Small intestine (tissue), 7 donors: Measurements from ENCODE around the gene HIVEP2. TPM values are rescaled to one million over a fixed set of nuclear protein-coding genes. Genes with fewer than 3 reads are reported as not detected.

Experiments
- DNase-seq, 2 donors: peaks; one replicate each; pipeline versions ENCODE4 v3.0.0 to v3.0.0-alpha.2; 2013
- FAIRE-seq: peaks from 2 replicates; lab custom pipeline; 2012; peaks lifted over from hg19 to GRCh38; lab: Jason Lieb, UNC
- H3K27ac ChIP-seq, 3 donors: one replicate each; pipeline ENCODE4 v1.5.1; 2013; ENCODE audit warnings: low read length in 2 of 3, mild to moderate bottlenecking in 2 of 3, control low read depth in 1 of 3, inconsistent platforms in 1 of 3, low read depth in 1 of 3, moderate library complexity in 1 of 3
- H3K27me3 ChIP-seq, 3 donors: one replicate each; pipeline ENCODE4 v1.6.1; 2013; ENCODE audit warnings: low read length in 3 of 3, inconsistent platforms in 1 of 3; ENCODE audit not compliant: control insufficient read depth in 3 of 3, insufficient read depth in 3 of 3
- H3K36me3 ChIP-seq, 3 donors: one replicate each; pipeline ENCODE4 v1.6.1; 2013; ENCODE audit warnings: low read length in 3 of 3, inconsistent platforms in 1 of 3, low read depth in 1 of 3, mild to moderate bottlenecking in 1 of 3, moderate library complexity in 1 of 3; ENCODE audit not compliant: control insufficient read depth in 3 of 3, insufficient read depth in 2 of 3
- H3K4me1 ChIP-seq, 3 donors: one replicate each; pipeline ENCODE4 v1.6.1; 2013; ENCODE audit warnings: low read length in 2 of 3, inconsistent platforms in 1 of 3, low read depth in 1 of 3, mild to moderate bottlenecking in 1 of 3, moderate library complexity in 1 of 3; ENCODE audit not compliant: control insufficient read depth in 3 of 3, insufficient read depth in 2 of 3
- H3K4me3 ChIP-seq, 3 donors: one replicate each; pipeline ENCODE4 v1.5.1; 2013; ENCODE audit warnings: low read length in 3 of 3, control low read depth in 1 of 3, inconsistent platforms in 1 of 3, low read depth in 1 of 3, mild to moderate bottlenecking in 1 of 3, moderate library complexity in 1 of 3
- H3K9me3 ChIP-seq, 2 donors: one replicate each; pipeline ENCODE4 v1.6.1; 2013; ENCODE audit warnings: low read depth in 1 of 2, low read length in 1 of 2; ENCODE audit not compliant: control insufficient read depth in 2 of 2, insufficient read depth in 1 of 2
- WGBS, 3 donors: extraction: QIAGEN DNeasy Blood & Tissue Kit; methylation state at CpG; one replicate each; pipeline ENCODE4 v1.1.7; 2013; 5-methylcytosine and 5-hydroxymethylcytosine counted together
- polyA plus RNA-seq, 4 donors: library from polyadenylated mRNA; stranded (reverse) in 3 of 4; unstranded in 1 of 4; fragments of 200-250 nt in 3 of 4; fragments of 120-200 nt in 1 of 4; gene quantifications; one replicate each; pipeline versions ENCODE4 v1.2.1 to v1.2.3, GENCODE V29; 2013
- donor health status: healthy with polysubstance abuse.
- donor health status: control.
- donor health status: control.
- donor health status: Bipolar disorder and iron deficiency.
- donor health status: healthy.

HIVEP2 gene
- polyA plus RNA-seq, 4 donors, result 1.9 to 7.1 (median 3.1) TPM

DNA sequence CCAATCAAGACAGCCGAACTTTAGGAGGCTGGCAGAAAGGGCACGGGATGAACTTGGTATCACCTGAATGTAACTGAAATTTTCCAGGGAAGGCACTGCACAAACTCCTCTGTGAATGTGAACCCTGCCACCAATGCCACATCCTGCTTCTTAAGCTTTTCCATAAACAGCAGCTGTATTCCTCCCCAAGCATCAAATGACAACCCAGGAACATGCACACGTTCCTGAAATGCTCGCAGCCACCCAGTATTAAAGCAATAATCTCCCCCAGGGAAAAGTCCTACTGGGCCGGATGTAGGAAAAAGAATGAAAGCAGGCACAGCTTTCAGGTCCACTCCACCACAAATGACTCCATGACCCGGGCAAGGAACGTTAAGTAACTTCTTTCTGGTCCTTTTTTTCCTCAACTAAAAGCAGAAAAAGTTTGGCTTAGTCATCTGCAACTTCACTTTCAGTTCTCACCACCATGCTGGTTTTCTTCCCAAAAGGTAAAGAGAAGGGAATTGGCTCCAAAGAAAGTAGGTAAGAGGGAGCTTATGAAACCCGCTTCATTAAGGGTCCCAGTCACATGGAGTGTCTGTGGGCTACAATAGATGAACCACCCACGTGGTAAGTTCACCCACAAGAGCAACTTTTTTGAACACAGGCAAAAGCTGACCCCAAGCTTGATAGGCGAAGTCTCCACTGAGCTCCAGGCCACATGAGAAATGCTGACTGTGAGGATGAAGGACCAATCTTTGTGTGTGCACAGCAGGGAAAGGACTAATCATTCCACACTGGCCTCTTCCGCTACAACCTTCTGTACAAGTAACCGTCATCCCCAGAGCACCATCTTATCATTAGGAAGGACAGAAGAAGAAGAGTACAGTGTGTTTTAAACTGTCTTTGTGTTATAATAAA, 90.1 kb downstream of the HIVEP2 start:
- H3K4me3 ChIP-seq, result no peak overlapping the region
- 79 to 82% (median 82%) methylated on average over 12 of the region's 12 CpGs for WGBS, 3 donors
- no peaks in the 10 kb centered on the region for H3K9me3 ChIP-seq
- no peak for DNase-seq
- H3K4me1 ChIP-seq, result peaks cover 3 to 25% (median 6%) of the 10 kb centered on the region in 3 donors
- no peak for FAIRE-seq
- H3K36me3 ChIP-seq, result no peaks in the 10 kb centered on the region
- no peaks in the 10 kb centered on the region for H3K27me3 ChIP-seq
- peak overlapping the region in 1 of 3 donors; percentile 82 for H3K27ac ChIP-seq

DNA sequence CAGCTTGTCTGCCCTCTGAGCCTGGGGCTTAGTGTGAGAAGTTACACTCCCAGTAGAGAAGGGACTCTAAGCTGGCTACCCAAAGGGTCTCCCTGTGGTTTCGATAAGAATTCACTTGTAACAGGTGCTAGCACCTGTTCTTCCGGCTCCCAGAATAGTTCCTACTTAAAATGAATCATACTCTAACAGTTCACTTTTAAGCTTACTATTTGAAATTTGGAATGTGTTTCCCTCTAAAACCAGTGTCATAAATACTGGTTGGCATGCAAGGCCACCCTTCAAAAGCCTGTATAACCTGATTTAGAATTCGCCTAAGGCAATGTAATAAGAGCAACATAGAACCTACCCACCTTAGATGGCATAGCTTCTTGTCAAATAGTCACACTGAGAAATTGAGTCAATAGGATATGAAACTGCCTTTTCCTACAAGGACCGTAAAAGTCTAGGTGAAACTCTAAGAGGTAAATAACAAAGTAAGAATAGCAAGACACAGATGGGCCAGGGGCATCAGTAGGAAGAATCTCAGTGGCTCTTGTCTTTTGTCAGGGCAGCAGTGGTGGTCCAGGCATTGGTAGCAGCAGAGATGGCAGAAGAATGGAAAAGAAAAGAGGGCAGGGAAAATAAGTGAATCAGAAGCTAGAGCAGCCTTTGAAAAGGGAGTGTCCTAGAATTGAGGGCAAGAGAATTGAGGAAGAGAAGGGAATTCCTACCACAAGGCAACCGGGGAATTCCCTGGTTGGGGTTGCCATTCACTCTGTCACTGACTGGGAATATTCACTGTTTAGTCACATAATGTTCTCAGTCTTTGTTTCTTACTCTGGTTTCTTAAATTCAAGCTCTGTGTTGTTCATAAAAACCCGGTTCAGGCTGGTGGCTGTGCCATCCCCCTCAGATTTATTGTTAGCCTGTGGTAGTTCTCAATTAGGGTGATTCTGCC, 91.5 kb downstream of the HIVEP2 start:
- DNase-seq, result no peak
- FAIRE-seq, result no peak
- no peaks in the 10 kb centered on the region for H3K27me3 ChIP-seq

DNA sequence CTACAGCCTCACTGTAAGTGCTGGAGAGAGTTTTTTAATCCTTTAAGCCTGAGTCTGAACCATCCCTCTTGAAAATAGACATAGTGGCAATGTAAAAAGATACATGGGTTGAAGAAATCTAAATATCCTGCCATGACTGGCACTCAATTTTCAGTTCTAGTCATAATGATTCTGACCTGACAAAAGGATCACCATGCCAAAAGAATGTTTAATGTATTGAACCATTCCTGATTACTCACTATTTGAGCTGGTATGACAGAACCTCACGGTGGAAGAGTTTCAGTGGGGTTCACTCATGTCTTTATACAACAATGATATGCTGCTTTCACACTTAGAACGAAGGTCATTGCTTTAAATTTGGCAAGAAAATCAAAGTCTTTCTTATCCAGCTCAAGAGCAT, 93.4 kb downstream of the HIVEP2 start:
- Histone ChIP-seq H3K4me3 (no peak overlapping the region), H3K36me3 (no peaks in the 10 kb centered on the region), H3K4me1 (peaks cover 8 to 26% (median 19%) of the 10 kb centered on the region in 3 donors), H3K27ac (no peak overlapping the region), H3K27me3 (no peaks in the 10 kb centered on the region), H3K9me3 (no peaks in the 10 kb centered on the region)
- FAIRE-seq (no peak), DNase-seq (peak in 1 of 2 donors; percentile 29)
- 7 to 31% (median 11%) methylated on average over 2 of the region's 2 CpGs for WGBS, 3 donors

More for the DNA sequence above, 91.5 kb downstream of the HIVEP2 start:
- Histone ChIP-seq H3K4me3 (no peak overlapping the region), H3K36me3 (no peaks in the 10 kb centered on the region), H3K9me3 (no peaks in the 10 kb centered on the region), H3K4me1 (peaks cover 6 to 29% (median 14%) of the 10 kb centered on the region in 3 donors), H3K27ac (peak overlapping the region in 1 of 3 donors; percentile 36)
- WGBS, 3 donors, result 76 to 80% (median 78%) methylated on average over 6 of the region's 6 CpGs

DNA sequence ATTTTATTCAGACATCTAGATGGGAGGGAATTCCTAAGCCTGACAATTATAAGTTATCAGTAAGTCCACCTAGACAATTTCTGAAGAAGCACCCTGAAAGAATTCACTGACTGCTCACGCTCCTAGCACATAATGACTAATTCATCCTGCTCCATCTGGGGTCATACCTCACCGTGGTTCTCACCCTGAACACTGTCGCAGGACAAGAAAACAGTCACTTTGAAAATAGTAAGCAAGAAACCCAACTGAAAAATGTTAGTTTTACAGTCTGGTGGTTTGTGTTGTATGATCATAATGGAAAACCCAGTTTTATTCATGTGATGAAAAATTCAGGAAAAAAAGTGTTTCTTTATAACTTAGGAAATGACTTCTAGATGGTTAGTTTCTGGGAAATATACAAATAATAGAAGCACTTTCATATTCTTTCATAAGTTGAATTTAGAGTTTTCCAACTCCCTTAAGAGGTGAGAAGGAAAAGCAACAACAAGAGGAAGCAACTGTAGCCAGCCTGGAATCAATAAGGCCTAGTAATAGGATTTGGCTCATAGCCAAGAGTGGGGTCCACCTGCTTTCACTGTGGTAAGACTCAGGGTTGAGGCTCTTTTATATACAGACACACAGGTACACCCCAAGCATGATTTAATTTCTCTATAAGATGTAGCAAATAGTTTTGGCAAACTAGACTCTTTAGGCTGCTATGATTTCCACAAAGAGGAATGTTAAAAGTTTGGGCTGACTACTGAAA, 94.1 kb downstream of the HIVEP2 start:
- FAIRE-seq, result no peak

DNA sequence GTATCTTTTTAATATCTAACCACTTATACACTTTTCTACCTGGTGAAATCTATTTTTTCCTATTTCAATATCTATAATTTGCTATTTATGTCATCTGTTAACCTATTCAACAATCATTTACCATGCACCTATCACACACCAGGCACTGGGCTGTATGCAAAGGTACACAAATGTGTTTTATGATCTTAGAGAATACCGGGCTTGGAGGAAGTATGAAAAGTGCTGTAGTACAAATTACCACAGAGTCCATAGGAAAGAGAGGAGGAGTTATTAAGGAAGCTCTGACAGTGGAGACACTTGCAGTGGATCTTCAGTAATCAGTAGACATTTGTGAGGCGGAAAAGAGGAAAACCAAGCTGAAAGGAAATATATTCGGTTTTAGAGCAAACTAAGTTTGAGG, 96.0 kb downstream of the HIVEP2 start:
- no peak overlapping the region for H3K27ac ChIP-seq
- DNase-seq (peak; percentile 70 to 71), FAIRE-seq (no peak)
- H3K9me3 ChIP-seq, result no peaks in the 10 kb centered on the region
- WGBS, 3 donors, result 48 to 66% (median 61%) methylated on average over 3 of the region's 3 CpGs
- H3K27me3 ChIP-seq, result no peaks in the 10 kb centered on the region
- peaks cover 12 to 40% (median 17%) of the 10 kb centered on the region in 3 donors for H3K4me1 ChIP-seq
- no peaks in the 10 kb centered on the region for H3K36me3 ChIP-seq
- H3K4me3 ChIP-seq, result no peak overlapping the region

More for the DNA sequence above, 94.1 kb downstream of the HIVEP2 start:
- DNase-seq, result no peak
- Histone ChIP-seq H3K27ac (no peak overlapping the region), H3K9me3 (no peaks in the 10 kb centered on the region), H3K27me3 (no peaks in the 10 kb centered on the region), H3K36me3 (no peaks in the 10 kb centered on the region), H3K4me3 (no peak overlapping the region), H3K4me1 (peaks cover 8 to 26% (median 26%) of the 10 kb centered on the region in 3 donors)
- whole genome bisulfite sequencing, 3 donors, result 56 to 63% (median 56%) methylated on average over 3 of the region's 3 CpGs

DNA sequence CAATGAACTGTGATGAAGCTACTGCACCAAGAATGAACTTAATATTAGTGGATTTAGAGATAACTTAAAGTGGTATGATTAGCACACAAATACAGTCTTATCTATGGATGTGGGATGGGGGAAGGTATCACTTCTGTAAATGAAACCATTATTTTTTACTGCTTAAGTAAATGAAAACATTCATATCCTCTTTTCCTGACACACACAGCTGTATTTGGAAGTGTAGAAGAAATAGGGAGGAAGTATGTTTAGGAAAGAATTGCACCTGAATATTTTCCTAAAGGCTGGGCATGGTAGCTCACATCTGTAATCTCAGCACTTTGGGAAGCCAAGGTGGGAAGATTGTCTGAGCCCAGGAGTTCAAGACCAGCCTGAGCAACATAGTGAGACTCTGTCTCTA, 96.8 kb downstream of the HIVEP2 start:
- H3K4me1 ChIP-seq, result peaks cover 9 to 40% (median 13%) of the 10 kb centered on the region in 3 donors

DNA sequence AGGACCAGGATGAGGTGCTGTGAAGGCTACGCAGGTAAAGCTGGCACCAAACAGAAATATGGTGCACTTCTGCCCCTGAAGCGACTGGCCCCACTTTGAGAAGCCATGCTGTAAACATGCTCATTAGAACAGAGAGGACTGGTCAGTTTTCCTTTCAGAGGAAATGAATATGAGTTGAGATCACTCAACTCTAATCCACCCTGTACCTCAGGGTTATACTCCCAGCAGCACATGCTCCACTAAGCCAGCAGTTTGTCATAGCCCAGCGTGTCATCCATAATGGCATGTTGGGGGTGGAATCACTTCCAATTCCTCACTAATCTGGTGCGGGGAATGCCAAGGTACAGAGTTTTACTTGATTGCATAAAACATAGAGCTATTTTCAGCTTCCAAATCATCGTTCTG, 98.1 kb downstream of the HIVEP2 start:
- DNase-seq, result peak in 1 of 2 donors; percentile 36
- H3K27ac ChIP-seq, result peak overlapping the region; percentile 35 to 89 (median 69)
- H3K4me3 ChIP-seq, result no peak overlapping the region
- H3K9me3 ChIP-seq, result no peaks in the 10 kb centered on the region
- H3K27me3 ChIP-seq, result no peaks in the 10 kb centered on the region
- no peak for FAIRE-seq
- H3K4me1 ChIP-seq, result peaks cover 9 to 40% (median 13%) of the 10 kb centered on the region in 3 donors
- no peaks in the 10 kb centered on the region for H3K36me3 ChIP-seq
- 62 to 76% (median 76%) methylated on average over 5 of the region's 5 CpGs for WGBS, 3 donors

More for the DNA sequence above, 96.8 kb downstream of the HIVEP2 start:
- Histone ChIP-seq H3K4me3 (no peak overlapping the region), H3K36me3 (no peaks in the 10 kb centered on the region), H3K27me3 (no peaks in the 10 kb centered on the region), H3K27ac (no peak overlapping the region), H3K9me3 (no peaks in the 10 kb centered on the region)
- FAIRE-seq (no peak), DNase-seq (no peak)
